SIG-M5 (cell line): ENCODE data around the gene POLD2.

Source experiments
- DNase-seq: peaks from one replicate; lab custom pipeline; 2025; lab: John Stamatoyannopoulos, UW

POLD2 gene

DNA sequence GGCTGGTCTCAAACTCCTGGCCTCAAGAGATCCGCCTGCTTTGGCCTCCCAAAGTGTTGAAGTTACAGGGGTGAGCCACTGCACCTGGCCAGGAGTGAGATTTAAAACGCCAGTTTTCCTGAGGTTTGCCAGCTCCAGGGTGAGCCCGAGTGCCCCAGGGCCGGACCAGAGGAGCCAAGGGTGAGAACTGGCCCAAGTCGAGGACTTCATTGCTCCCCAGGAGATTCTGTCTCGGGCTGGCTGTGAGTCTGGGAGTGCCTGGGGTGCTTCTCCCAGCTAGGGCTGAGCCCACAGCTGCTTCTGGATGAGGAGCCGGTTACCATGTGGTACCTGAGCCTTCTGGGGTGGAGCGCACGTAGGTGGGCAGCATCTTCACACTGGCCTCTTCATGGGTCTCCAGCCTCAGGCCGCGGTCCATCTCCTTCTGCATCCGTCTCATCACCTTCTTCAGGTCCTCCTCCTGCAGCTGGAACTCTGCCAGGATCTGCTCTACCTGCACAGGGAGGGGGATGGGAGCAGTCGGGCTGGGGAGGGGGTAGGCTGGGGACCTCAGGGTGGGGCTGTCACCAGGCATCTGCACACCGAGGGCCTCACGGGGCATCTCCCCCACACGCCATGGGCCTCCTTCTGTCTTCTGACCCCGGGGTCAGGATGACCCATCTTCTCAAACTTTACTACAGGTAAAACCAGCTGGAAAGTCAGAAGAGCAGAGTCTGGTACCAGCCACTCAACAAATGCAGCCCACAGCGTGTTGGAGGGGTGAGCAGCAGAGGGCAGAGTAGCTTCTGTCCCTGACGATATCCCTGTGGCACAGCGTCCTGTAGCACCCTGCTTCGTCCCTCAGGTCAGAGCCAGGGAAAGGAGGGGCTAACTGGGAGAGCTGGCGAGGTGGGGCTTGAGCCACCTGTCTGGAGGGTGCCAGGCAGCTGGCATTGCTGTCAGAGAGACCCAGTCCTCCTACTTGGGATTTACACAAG is 29.9 kb upstream of the POLD2 start:
- DNase-seq: no peak

DNA sequence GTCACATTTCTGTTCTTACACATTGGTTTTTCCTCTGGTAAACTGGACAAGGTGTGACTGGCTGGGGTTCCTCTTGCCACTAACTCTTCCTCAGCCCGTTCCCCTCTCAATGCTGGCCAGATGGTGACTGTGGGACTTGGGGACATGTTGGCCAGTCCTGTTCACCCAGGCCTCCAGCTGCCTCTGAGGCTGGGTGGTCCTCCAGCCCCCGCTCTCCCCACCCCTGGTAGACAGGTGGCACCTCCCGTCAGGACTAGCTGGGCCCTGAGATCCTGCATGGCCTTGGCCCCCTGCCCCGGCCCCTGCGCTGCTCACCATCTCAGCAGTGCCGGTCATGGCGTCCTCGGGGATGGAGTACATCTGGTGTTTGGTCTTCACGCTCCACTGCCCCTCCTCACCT is 28.6 kb upstream of the POLD2 start:
- no peak for DNase-seq

DNA sequence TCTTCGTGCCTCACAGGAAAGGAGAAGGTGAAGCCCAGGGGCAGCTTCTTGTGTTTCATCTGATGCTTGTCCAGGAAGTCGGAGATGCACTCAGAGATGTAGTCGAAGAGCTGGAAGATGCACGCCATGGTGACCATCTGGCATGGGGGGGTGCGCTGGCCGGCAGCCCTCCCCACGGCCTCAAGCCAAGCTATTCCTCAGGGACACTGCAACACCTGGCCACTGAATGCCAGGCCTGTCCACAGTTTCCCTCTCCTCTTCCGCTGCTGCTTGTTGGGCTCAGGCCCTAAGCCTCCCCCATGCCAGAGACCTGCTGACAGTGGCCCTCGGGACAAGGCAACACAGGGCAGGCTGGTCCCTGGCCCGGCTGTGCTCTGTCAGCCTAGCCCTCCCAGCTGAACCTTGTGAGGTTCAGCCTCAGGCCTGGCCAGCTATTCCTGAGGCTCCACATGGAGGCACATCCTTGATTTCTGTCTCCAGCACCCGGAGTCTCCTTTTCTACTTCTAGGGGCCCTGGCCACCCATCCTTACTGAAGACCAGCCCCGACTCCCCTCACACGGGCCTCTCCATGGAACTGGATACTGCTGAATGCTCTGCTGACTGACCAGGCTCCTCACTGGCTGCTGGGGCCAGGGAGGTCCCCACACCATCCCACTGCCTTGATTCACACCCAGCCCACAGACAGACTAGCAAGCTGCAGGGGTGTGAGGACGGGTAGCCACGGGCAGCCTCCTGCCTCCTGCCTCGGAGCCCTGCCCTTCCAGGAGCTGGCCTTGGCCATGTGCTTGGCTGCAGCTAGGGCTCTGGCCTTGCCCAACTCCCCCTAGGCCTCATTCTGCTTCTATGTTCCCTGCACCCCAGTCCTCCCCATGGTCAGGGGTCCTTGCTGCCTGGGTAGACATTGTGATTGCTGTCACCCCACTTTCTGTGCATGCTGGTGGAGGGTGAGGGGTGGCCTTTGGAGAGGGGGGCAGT is 27.9 kb upstream of the POLD2 start:
- no peak for DNase-seq

DNA sequence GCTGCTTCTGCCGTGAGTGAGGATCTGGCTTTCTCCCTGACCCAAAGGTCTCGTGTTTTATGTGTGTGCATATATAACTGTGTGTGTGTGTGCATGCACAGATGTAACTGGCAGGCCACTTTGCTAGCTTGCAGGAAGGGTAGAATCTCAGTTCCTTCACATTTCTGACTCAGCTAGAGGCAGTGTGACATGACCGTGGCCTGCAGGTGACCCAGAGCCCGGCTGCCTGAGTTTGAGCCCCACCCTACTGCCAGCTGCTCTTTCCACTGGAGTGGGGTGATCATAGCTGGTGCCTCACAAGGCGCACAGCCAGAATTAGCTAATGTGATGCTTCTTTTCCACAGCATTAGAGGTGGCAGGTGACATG is 27.1 kb upstream of the POLD2 start:
- DNase-seq: no peak

DNA sequence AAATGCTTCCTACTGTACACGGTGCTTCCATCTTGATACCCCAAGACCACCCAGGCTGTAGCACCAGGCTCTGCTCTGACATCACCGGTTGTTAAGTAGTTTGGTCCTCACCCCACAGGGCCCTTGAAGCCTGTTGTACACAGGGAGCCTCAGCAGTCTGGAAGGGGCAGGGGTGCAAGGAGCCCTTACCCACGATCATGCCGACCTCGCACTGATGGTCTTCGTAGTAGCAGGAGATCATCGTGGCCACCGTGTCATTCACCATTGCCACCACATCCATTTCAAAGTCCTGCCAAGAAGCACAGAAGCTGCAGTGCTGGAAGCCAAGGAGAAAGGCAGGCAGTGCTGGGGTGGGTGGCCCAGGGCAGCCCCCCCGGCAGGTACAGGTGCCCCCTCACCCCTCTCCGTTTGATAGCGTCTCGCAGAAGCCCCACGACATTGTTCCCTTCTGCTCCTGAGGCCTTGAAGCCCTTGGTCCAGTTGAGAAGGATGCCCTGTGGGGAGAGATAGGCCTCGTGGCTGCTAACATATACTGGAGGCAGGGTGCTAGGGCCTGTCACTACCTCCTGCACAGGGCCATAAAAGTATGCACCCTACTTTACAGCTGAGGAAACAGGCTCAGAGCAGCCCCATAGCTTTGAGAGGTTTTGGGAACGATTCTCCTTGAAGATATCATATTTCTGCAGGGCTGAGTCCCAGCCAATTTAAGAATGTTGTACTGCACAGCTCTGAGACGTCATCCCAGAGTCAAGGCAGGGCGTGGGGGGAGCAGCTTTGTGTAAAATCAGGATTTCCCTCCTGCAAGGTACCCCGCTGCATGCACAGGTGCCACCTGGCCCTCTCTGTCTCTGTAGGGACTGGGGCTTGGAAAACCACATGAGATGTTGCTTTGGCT is 26.5 kb upstream of the POLD2 start:
- no peak for DNase-seq

DNA sequence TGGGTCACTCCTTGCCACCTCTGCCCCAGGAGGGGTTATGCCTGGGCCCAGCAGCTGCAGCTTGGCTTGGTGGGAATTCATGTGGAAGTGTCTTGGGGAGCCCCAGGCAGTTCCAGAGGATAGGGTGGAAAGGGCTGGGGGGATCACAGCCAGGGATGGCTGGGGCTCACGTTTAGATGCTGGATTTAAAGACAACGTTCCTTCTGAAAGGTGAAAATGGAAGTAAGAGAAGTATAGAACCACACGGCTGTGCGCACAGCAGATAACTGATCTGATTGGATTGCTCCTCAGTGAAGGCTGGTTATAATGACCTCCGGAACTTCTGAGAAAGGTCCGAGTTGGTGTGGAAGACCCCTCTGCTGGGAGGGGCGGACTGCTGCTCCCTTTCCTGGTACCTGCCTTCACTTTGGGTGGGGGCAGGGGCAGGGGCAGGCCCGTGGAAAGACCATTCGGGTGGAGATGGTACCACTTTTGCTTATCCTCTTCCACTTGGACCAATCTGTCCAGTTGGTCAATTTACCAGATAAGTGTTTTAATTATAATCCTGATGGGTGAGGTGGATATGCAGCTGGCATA is 25.7 kb upstream of the POLD2 start:
- no peak for DNase-seq

DNA sequence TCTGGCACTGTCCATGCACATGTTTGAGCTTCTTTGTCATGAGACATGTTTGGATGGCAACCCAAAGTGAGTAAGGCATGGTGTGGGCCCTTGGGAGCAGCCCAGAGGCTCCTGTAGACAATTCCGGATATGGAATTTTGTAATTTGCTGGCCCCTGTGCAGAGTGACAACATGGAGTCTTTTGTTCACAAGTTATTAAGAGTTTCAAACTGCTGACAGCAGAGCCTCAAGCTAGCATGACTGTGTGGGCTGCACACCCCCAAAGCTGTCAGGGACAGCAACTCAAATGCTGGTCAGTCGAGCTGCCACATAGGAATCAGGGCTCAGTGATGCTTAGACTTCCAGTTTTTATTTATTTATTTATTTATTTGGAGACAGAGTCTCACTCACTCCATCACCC is 24.8 kb upstream of the POLD2 start:
- DNase-seq: no peak

DNA sequence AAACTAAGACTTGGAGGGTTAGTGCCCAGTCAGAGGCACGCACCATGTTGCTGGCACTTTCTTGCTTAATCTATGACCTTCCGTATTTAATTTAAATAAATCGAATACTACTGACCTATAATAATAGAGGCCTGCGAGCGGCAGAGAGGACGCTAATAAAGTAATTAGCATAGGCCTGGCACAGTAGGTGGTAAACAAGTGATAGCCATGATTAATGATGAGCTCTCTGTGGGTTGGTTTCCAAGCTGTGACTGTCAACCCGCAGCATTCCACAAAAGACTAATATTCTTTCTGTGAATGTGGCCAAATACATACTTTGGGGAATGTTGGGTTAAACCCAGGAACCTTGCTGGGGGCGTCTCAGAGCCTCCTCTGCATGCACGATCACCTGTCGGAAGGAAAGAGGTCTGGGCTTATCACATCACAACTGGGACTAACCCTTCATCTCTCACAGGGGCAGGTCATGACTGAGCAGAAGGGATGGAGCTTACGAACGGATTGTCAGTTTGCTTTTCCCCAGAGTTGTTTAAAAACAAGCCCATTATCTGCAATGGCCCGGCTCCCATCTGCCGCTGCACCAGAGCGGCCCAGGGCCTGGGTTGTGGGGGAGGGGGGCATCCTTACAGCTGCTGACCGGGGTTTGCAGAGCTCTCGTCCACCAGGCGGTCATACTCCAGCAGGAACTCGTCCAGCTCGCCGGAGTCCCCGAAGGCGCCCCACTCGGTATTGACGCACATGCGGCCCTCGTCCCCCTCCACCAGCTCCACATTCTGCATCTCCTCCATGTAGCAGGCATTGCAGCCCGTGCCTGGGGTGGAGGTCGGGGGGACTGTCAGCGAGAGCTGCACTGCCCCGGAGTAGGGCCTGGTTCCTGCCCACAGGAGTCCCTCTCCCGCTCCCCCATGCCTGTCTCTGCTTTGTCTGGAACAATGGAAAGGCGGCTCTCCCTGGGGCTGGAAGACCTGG is 24.0 kb upstream of the POLD2 start:
- DNase-seq: no peak

DNA sequence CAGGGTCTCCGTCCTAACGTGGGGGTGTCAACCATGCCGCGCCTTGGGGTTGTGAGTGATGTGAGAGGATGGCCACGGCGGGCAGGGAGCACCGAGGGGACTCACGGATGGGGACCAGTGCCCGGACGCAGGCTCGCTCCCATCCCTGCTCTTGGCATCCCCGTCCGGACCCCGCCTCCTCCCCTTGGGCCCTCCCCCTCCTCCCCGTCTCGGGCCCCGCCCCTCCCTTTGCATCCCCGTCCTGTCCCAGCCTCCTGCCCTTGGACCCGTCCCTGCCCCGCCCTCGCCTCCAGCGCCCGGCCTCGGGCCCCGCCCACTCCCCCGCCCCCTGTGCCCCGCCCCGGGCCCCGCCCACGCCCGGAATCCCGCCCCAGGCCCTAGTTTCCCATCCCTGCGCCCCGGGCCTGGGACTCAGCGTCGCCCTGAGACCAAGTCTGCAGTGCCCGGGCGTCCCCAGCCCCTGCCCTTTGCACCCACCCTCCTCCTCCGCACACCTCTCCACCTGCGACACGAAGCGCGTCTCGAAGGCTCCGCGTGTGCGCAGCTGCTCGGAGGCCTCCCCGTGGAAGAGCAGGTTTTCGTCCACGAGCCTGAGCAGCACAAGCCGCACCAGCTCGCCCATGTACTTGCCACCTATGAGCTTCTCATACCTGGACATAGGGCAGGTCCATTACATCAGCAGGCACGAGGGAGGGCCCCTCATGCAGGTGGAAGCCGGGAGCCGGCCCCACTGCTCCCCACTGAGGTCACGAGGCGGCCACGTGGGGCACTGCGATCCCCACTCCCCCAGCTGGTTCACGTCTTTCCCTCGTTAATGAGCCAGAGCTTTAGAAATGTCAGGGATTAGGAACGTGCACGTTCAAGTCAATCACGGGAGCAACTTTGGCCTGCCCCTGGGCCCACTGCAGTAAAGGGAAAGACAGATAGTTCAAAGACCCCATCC is 22.9 kb upstream of the POLD2 start:
- no peak for DNase-seq

DNA sequence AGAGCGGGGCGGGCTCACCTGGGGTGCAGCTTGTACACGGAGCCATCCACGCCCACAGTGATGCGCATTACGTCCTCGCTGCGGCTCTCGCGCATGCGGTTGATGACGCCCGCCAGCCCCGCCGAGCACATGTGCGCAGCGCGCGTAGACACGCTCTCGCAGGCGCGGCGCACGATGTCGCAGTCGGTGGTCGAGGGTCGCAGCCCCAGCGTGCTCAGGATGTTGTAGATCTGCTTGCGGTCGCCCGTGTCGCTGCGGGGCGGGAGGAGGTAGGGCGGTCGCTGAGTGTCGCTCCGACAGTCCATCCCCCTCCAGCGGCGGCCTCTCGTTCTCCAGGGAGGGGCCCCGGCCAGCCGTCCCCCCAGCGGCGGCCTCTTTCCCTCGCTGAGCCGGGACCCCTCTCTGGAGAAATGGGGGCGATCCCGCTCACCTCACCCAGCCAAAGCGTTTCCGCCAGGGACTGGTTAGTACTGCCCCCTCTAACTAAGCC is 22.2 kb upstream of the POLD2 start:
- no peak for DNase-seq

DNA sequence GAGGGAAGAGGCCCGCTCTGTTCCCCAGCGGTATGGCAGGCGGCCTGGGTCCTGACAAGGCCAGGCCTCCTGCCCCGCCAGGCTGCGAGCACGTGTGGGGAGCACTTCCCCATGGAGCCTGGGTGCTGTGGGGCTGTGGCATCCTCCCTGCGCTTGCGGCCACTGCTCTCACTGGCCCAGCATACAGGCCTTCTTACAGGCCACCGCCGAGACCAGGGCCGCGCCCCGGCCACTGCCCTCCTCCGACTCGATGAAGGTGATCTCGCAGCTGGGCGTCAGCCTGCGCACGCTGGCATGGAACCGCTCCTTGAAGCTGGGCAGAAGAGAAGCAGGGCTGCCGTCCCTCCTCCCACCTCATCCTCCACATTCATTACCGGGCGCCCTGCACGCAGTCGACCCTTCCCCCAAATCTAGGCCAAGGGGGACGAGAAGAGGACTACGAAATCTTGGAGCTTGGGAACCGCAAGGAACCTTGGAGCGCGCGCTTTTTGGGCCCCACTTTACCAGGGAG is 21.7 kb upstream of the POLD2 start:
- DNase-seq: no peak

DNA sequence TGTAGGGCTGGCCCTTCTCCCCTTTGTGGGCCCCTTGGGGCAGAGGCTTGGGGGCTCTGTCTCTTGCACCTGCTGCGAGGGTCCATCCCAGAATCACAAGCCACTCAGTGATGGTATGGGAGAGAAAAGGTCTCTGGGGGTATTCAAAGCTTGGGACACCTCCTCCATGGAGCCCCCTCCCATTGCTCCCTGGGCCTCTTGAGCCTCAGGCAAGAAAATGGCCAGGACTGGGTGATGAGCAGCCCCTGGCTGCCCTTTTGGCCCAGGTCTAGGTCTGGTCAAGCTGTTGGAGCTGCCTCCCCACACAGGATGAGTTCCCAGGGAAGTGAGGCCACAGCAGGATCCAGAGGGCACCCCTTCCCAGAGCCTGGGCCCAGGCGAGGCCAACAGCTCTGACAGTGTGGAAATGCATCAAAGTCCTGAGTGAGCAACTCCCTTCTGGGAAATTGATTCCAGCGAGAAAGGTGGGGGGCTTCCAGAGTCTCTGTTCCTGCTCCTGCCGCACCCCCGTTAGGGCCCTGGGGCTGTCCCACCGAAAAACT is 21.1 kb upstream of the POLD2 start:
- DNase-seq: no peak

DNA sequence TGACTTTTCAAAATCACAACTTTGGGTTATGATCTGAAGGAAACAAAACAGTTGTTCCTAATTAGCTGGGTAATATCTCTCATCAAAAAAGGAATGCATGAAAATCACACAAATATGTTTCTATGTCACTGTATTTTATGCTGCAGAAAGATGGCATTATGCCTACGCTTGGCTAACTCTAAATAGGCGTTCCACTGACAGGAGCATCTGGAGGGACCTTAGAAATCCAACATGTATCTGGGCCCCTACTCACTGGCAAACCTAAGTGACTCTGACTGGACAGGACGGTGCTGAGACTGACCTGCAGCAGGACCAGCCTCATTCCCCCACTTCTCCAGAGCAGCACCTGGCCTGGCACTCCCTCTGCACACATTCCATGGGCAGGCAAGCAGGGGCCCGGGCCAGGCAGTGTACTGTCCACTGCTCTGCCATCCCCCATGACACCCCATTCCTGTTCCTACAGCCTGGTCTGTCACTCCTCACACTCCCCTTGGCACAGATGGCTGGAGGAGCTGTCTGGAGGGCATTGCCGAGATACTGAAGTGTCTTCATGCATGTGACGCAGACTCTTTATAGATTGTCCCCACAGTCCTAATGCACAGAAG is 20.4 kb upstream of the POLD2 start:
- DNase-seq: no peak

DNA sequence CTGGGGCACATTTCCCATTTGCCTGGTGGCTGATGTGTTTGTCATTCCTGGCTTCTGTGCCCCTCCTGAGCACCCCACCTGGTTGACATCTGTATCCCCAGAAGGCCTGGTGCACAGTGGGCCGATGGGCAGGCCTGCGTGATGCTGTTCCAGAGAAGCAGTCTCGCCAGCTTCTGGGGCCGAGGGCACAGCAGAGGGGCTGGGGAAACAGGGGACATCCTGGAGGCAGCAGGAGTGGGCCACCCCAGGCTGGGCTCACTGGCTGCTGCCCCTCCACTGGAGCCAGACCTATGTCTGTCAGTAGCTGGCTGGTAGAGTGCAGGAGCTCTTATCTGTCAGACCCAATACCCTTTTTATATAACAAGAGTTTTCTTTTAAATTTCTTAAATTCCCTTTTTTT is 18.7 kb upstream of the POLD2 start:
- DNase-seq: no peak

DNA sequence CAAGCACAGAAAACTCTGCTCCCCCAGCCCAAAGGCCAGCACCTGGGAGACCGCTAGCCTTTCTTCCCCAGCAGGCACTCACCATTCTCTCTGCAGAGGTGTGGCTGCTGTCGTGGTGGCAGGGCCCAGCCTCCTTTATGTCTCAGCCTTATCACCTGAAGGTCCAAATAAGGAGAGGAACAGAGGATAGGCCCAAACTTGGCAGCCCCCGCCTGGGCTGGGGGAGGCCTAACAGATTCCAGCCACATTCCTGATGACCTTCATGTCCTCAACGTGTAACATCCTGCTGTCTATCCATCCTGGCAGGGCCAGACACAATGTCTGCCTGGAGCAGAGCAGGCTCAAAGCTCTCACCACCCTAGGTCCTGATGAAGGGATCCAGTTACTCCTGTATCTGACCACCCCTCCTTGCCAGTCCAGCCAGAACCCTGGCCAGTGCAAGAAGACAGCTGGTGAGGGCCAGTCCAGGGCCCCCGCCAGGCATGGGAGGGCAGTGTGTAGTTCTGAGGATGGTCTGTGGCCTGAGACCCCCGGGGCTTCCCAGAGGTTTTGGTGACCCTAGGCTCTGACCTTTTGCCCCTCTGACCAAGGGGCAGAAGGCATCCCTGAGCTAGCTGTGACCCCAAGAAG is 18.0 kb upstream of the POLD2 start, which contains the start of gene MYL7:
Gene MYL7 (minus strand): TSS at position 112 of the 630 bp plus-strand sequence. CDS start 27 bp downstream, at position 85.
- DNase-seq: no peak

DNA sequence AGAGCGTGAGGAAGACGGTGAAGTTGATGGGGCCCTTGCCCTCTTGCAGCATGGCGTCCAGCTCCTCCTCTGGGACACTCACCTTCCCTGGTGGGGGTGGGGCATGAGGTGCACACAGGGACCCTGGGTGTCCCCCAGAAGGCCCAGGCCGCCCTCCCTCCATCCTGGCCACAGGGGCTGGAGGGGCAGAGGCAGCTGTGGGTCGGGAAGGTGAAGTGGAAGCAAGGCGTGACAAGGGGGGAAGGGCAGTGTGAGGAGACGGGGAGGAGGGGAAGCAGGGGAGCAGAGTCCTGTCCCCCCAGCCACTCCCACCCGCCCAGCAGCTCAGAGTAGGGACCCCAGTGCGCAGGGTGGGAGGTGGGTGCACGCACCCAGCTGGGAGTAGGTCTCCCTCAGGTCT is 17.0 kb upstream of the POLD2 start:
- no peak for DNase-seq

DNA sequence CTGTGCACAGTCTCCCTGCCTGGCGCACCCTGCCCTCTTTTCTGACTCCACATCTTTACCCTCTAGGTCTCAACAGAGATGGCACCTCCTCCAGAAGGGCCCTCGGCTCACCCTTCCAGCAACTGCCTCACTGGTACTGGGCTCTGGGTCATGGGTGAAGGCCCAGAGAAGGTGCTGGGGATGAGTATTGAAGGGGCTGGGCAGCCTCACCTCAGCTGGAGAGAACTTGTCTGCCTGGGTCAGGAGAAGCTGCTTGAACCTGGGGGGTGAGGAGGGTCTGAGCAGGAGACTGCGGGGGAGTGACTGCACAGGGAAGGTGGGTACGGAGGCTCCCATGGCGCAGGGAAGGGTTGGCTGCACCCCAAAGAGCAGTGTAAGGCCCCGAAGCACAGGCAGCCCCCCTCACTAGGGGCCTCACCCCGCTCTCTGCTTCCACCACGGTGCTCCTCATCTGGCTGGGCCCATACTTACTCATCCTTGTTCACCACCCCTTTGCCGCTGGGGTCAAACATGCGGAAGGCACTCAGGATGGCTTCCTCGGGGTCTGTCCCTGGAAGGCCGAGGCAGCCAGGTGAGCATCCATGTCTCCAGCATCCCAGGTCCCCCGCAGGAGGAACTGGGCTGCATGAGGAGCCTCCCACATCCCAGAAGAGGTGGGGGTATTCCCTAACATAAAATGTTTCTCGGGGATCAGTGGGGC is 16.1 kb upstream of the POLD2 start:
- DNase-seq: no peak
